Measurements from ENCODE around the gene HOXB8.

- TF ChIP-seq ZBTB11 (CRISPR knock-in tag; IDR thresholded peaks at IDR 0.05) (no peak), IKZF2 (IDR thresholded peaks at IDR 0.05) (no peak), POLR2AphosphoS5 (IDR thresholded peaks at IDR 0.05; ENCODE audit: low read length) (no peak), CEBPB (IDR thresholded peaks at IDR 0.05; ENCODE audit: borderline replicate concordance in 1 of 2, low read depth in 2 of 2, low read length in 2 of 2) (no peak), CTCF (IDR thresholded peaks at IDR 0.05 in 2 of 3, conservative IDR thresholded peaks at IDR 0.05 in 1 of 3; ENCODE audit: control insufficient read depth in 2 of 3, extremely low read depth in 1 of 3, insufficient read depth in 1 of 3, low read depth in 3 of 3, low read length in 3 of 3) (no peak), EGR1 (IDR thresholded peaks at IDR 0.05; ENCODE audit: borderline replicate concordance in 1 of 2, low read depth in 2 of 2, low read length in 2 of 2) (no peak), EZH2 (IDR thresholded peaks at IDR 0.05; ENCODE audit: borderline replicate concordance, control insufficient read depth, low read depth, low read length) (no peak), EP300 (IDR thresholded peaks at IDR 0.05; ENCODE audit: borderline replicate concordance in 1 of 2, control insufficient read depth in 1 of 2, low read depth in 2 of 2, low read length in 2 of 2) (no peak)
These were observed 23.6 kb downstream of the HOXB8 start for GRCh38 chr17:48591255-48592056.
